Measurements from ENCODE around the gene TUBG1. TPM values are rescaled to one million over a fixed set of nuclear protein-coding genes. Genes with fewer than 3 reads are reported as not detected.
A peak's percentile ranks its signal among the peaks of the same experiment; 100 is the strongest.
"Not testable (repeated sequence)": the region's sequence is repeated elsewhere in the genome, so short reads cannot be mapped to it uniquely, and the experiment has no call there.

The TUBG1 gene
- total and polyA plus RNA-seq, 5 donors from 2014 or later = 7.2 to 13.5 (median 8.8) TPM

DNA sequence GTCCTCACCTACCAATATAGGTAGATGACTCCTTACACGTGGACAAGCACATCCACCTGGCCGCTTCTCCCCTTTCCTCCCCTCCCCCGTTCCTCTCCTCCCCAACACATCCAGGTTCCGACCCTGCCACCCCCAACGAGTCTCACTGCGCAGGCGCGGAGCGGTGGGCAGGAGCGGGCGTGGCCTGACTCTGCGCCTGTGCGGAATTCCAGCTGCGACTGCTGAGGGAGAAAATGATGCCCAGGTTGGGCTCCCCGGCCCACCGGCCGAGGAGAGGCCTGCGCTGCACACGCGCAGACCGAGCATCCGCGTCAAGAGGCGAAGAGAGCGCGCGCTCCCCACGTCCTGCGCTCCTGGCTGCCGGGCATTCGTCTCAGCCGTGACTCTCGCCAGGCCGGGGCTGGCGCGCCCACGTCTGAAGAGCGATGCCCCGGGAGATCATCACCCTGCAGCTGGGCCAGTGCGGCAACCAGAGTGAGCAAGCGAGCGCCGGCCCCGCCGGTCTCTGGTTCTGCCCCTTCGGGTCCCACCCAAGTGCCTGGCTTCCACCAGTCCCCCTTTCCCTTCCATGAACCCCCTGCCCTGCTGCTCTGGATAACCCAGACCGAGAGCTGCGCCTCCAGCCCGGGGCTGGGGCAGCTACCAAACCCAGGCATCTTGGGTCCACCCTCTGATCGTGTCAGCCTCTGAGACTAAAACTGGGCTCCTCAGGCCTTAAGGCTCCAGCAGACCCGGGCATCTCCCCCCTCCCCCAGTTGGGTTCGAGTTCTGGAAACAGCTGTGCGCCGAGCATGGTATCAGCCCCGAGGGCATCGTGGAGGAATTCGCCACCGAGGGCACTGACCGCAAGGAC, 49.8 kb downstream of the TUBG1 start, which contains the start of gene TUBG2:
TUBG2 (plus strand) TSS at position 206 of the 853 bp plus-strand sequence; CDS start at position 426, 220 bp downstream.
- H3K36me3 ChIP-seq (ENCODE audit: control insufficient read depth, insufficient read depth, low read length) = no peaks in the 10 kb centered on the region
- ATAC-seq (ENCODE audit: low read depth in 2 of 2) = peak; percentile 63 to 71
- no peak within 1 kb of the TSS for H3K27ac ChIP-seq (ENCODE audit: insufficient read depth, low read length, poor library complexity, severe bottlenecking)
- H3K9me3 ChIP-seq (ENCODE audit: control insufficient read depth in 2 of 2, low read length in 2 of 2) = no peaks in the 10 kb centered on the region
- Mint-ChIP-seq H3K9me3 (no peaks in the 10 kb centered on the region), H3K4me1 (peaks cover 5 to 24% (median 17%) of the 10 kb centered on the region in 4 donors), H3K36me3 (peaks cover 8% of the 10 kb centered on the region), H3K27ac (peak within 1 kb of the TSS in 2 of 3 donors; percentile 89 to 91), H3K4me3 (peak within 1 kb of the TSS; percentile 89 to 93 (median 91)), H3K27me3 (peaks cover 14% of the 10 kb centered on the region)
- peak within 1 kb of the TSS; percentile 76 for H3K4me3 ChIP-seq (ENCODE audit: low read depth, low read length)
- H3K27me3 ChIP-seq (ENCODE audit: control insufficient read depth, insufficient read depth, low read length) = no peaks in the 10 kb centered on the region
- H3K4me1 ChIP-seq (ENCODE audit: control insufficient read depth, insufficient read depth, low read length, poor library complexity, severe bottlenecking) = peaks cover 15% of the 10 kb centered on the region
- peak; percentile 43 to 61 (median 58) for DNase-seq

DNA sequence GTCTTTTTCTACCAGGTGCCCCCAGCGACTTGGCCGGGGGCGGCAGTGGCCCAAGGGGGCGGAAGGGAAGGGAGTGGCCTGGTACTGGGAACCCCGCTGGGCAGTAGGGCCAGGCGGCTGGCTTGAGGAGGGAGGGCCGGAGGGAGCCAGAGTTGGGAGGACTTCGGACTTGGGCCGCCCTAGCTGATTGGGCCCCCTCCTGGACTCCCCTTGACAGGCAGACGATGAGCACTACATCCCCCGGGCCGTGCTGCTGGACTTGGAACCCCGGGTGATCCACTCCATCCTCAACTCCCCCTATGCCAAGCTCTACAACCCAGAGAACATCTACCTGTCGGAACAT, 50.4 kb downstream of the TUBG1 start:
- H3K9me3 Mint-ChIP-seq; DNase-seq; H3K36me3 ChIP-seq (ENCODE audit: control insufficient read depth, insufficient read depth, low read length); H3K4me3 ChIP-seq (ENCODE audit: low read depth, low read length); H3K27me3 ChIP-seq (ENCODE audit: control insufficient read depth, insufficient read depth, low read length); H3K27ac ChIP-seq (ENCODE audit: insufficient read depth, low read length, poor library complexity, severe bottlenecking); H3K9me3 ChIP-seq (ENCODE audit: control insufficient read depth in 2 of 2, low read length in 2 of 2); ATAC-seq (ENCODE audit: low read depth in 2 of 2); H3K27me3 Mint-ChIP-seq: not testable (repeated sequence)
- H3K4me3 Mint-ChIP-seq = peak overlapping the region; percentile 23 to 92 (median 90)
- H3K4me1 ChIP-seq (ENCODE audit: control insufficient read depth, insufficient read depth, low read length, poor library complexity, severe bottlenecking) = peaks cover 15% of the 10 kb centered on the region
- H3K4me1 Mint-ChIP-seq = peaks cover 5 to 24% (median 17%) of the 10 kb centered on the region in 4 donors
- peak overlapping the region in 1 of 3 donors; percentile 91 for H3K27ac Mint-ChIP-seq
- peaks cover 10% of the 10 kb centered on the region for H3K36me3 Mint-ChIP-seq

DNA sequence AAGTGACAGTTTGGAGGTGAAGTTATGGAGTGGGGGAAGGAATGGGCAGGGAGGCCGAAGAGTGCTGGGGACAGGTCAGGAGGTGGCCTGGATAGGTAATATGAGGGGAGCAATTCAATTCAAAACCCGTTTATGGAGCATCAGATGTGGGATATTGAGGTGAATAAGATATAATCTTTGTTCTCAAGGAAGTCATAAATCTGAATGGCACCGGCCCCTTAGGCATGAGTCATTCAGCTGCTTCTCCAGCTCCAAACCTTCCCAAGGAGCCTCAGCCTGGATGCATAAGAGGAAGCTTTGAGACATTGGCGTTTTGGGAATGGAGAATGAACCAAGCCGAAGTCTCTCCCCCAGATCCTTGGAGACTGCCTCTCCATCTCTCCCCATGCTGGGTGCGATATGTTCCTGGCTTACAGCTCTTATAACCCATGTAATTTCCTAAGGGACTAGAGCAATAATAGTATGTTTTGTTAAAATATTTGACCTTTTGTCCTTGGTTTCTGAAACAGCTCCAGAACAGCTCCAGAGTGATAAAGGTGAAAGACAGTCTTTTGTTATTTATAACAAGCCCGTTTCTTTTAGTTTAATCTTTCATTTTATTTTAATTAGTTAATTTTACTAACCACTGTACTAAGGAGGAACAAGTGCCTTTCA, 51.3 kb downstream of the TUBG1 start:
- Histone ChIP-seq H3K9me3 (ENCODE audit: control insufficient read depth in 2 of 2, low read length in 2 of 2) (no peaks in the 10 kb centered on the region), H3K4me1 (ENCODE audit: control insufficient read depth, insufficient read depth, low read length, poor library complexity, severe bottlenecking) (peaks cover 15% of the 10 kb centered on the region), H3K27me3 (ENCODE audit: control insufficient read depth, insufficient read depth, low read length) (no peaks in the 10 kb centered on the region), H3K4me3 (ENCODE audit: low read depth, low read length) (no peak overlapping the region), H3K27ac (ENCODE audit: insufficient read depth, low read length, poor library complexity, severe bottlenecking) (no peak overlapping the region), H3K36me3 (ENCODE audit: control insufficient read depth, insufficient read depth, low read length) (no peaks in the 10 kb centered on the region)
- Mint-ChIP-seq H3K36me3 (peaks cover 16% of the 10 kb centered on the region), H3K9me3 (no peaks in the 10 kb centered on the region), H3K27ac (no peak overlapping the region), H3K27me3 (peaks cover 7% of the 10 kb centered on the region), H3K4me1 (peaks cover 3 to 24% (median 12%) of the 10 kb centered on the region in 4 donors), H3K4me3 (peak overlapping the region in 3 of 4 donors; percentile 23 to 58 (median 54))
- DNase-seq (no peak), ATAC-seq (ENCODE audit: low read depth in 2 of 2) (no peak)

Other genes with a start within 250 kb of the TUBG1 start
- gene STAT3, start 221.2 kb upstream of the TUBG1 start, total RNA-seq = 262 TPM
- gene STAT3, start 221.2 kb upstream of the TUBG1 start, polyA plus RNA-seq = 100 to 1,000 TPM; 100 to 125 (median 118) TPM
- gene CAVIN1, start 186.4 kb upstream of the TUBG1 start, total RNA-seq = 1.1 TPM
- gene CAVIN1, start 186.4 kb upstream of the TUBG1 start, polyA plus RNA-seq = under 1 TPM; 0.03 to 0.31 (median 0.14) TPM
- gene ATP6V0A1, start 150.8 kb upstream of the TUBG1 start, total RNA-seq = 28.1 TPM
- 10 to 100 TPM; 13.8 to 16.4 (median 15.2) TPM for gene ATP6V0A1, start 150.8 kb upstream of the TUBG1 start, polyA plus RNA-seq
- gene NAGLU, start 73.4 kb upstream of the TUBG1 start, total RNA-seq = 11.8 TPM
- 10 to 100 TPM in 3 of 4 donors, 1 to 10 TPM in 1; 9.2 to 17.2 (median 12.0) TPM for gene NAGLU, start 73.4 kb upstream of the TUBG1 start, polyA plus RNA-seq
- 0.91 TPM for gene HSD17B1, start 56.8 kb upstream of the TUBG1 start, total RNA-seq
- under 1 TPM; 0.30 to 0.64 (median 0.61) TPM for gene HSD17B1, start 56.8 kb upstream of the TUBG1 start, polyA plus RNA-seq
- 45.0 TPM for gene COASY, start 47.5 kb upstream of the TUBG1 start, total RNA-seq
- gene COASY, start 47.5 kb upstream of the TUBG1 start, polyA plus RNA-seq = 10 to 100 TPM; 41.6 to 56.1 (median 51.8) TPM
- 40.8 TPM for gene MLX, start 42.6 kb upstream of the TUBG1 start, total RNA-seq
- gene MLX, start 42.6 kb upstream of the TUBG1 start, polyA plus RNA-seq = 10 to 100 TPM; 44.0 to 55.4 (median 49.5) TPM
- 2.5 TPM for gene PSMC3IP, start 32.0 kb upstream of the TUBG1 start, total RNA-seq
- gene PSMC3IP, start 32.0 kb upstream of the TUBG1 start, polyA plus RNA-seq = under 1 TPM in 3 of 4 donors, not detected in 1; 0.25 to 0.71 (median 0.39) TPM
- gene RETREG3, start 309 bp upstream of the TUBG1 start, total RNA-seq = 116 TPM
- gene RETREG3, start 309 bp upstream of the TUBG1 start, polyA plus RNA-seq = 100 to 1,000 TPM; 201 to 243 (median 218) TPM
- 13.7 TPM for gene TUBG2, start 49.6 kb downstream of the TUBG1 start, total RNA-seq
- 1 to 10 TPM; 2.8 to 4.0 (median 3.8) TPM for gene TUBG2, start 49.6 kb downstream of the TUBG1 start, polyA plus RNA-seq
- gene PLEKHH3, start 67.3 kb downstream of the TUBG1 start, total RNA-seq = 4.8 TPM
- 1 to 10 TPM in 1 of 4 donors, under 1 TPM in 3; 0.38 to 1.1 (median 0.66) TPM for gene PLEKHH3, start 67.3 kb downstream of the TUBG1 start, polyA plus RNA-seq
- 20.6 TPM for gene CCR10, start 72.2 kb downstream of the TUBG1 start, total RNA-seq
- gene CCR10, start 72.2 kb downstream of the TUBG1 start, polyA plus RNA-seq = 100 to 1,000 TPM in 1 of 4 donors, 10 to 100 TPM in 3; 45.2 to 133 (median 63.9) TPM
- 54.9 TPM for gene CNTNAP1, start 72.8 kb downstream of the TUBG1 start, total RNA-seq
- 1 to 10 TPM in 3 of 4 donors, under 1 TPM in 1; 0.94 to 1.7 (median 1.4) TPM for gene CNTNAP1, start 72.8 kb downstream of the TUBG1 start, polyA plus RNA-seq
- gene EZH1, start 135.4 kb downstream of the TUBG1 start, total RNA-seq = 123 TPM
- 10 to 100 TPM; 38.7 to 57.9 (median 49.5) TPM for gene EZH1, start 135.4 kb downstream of the TUBG1 start, polyA plus RNA-seq
- not detected for gene RAMP2, start 151.5 kb downstream of the TUBG1 start, total RNA-seq
- not detected for gene RAMP2, start 151.5 kb downstream of the TUBG1 start, polyA plus RNA-seq
- 29.4 TPM for gene VPS25, start 163.8 kb downstream of the TUBG1 start, total RNA-seq
- gene VPS25, start 163.8 kb downstream of the TUBG1 start, polyA plus RNA-seq = 10 to 100 TPM; 62.8 to 73.3 (median 71.4) TPM
- gene WNK4, start 170.9 kb downstream of the TUBG1 start, total RNA-seq = not detected
- under 1 TPM in 1 of 4 donors, not detected in 3; 0.09 TPM for gene WNK4, start 170.9 kb downstream of the TUBG1 start, polyA plus RNA-seq
- gene COA3, start 189.0 kb downstream of the TUBG1 start, total RNA-seq = 12.8 TPM
- 100 to 1,000 TPM; 147 to 162 (median 156) TPM for gene COA3, start 189.0 kb downstream of the TUBG1 start, polyA plus RNA-seq
- gene CNTD1, start 189.2 kb downstream of the TUBG1 start, total RNA-seq = not detected
- under 1 TPM; 0.15 to 0.42 (median 0.28) TPM for gene CNTD1, start 189.2 kb downstream of the TUBG1 start, polyA plus RNA-seq
- 153 TPM for gene BECN1, start 214.6 kb downstream of the TUBG1 start, total RNA-seq
- gene BECN1, start 214.6 kb downstream of the TUBG1 start, polyA plus RNA-seq = 100 to 1,000 TPM; 138 to 180 (median 160) TPM
- gene PSME3, start 223.7 kb downstream of the TUBG1 start, total RNA-seq = 66.7 TPM
- gene PSME3, start 223.7 kb downstream of the TUBG1 start, polyA plus RNA-seq = 100 to 1,000 TPM; 114 to 129 (median 127) TPM
- 2.3 TPM for gene AOC2, start 234.9 kb downstream of the TUBG1 start, total RNA-seq
- gene AOC2, start 234.9 kb downstream of the TUBG1 start, polyA plus RNA-seq = under 1 TPM in 1 of 4 donors, not detected in 3; 0.17 TPM
- gene AOC3, start 241.5 kb downstream of the TUBG1 start, total RNA-seq = 0.49 TPM
- gene AOC3, start 241.5 kb downstream of the TUBG1 start, polyA plus RNA-seq = not detected

All from CD4-positive, CD25-positive, alpha-beta regulatory T cell (primary cell).